ENCODE measurements around the gene PRM2.

Gene PRM2

DNA sequence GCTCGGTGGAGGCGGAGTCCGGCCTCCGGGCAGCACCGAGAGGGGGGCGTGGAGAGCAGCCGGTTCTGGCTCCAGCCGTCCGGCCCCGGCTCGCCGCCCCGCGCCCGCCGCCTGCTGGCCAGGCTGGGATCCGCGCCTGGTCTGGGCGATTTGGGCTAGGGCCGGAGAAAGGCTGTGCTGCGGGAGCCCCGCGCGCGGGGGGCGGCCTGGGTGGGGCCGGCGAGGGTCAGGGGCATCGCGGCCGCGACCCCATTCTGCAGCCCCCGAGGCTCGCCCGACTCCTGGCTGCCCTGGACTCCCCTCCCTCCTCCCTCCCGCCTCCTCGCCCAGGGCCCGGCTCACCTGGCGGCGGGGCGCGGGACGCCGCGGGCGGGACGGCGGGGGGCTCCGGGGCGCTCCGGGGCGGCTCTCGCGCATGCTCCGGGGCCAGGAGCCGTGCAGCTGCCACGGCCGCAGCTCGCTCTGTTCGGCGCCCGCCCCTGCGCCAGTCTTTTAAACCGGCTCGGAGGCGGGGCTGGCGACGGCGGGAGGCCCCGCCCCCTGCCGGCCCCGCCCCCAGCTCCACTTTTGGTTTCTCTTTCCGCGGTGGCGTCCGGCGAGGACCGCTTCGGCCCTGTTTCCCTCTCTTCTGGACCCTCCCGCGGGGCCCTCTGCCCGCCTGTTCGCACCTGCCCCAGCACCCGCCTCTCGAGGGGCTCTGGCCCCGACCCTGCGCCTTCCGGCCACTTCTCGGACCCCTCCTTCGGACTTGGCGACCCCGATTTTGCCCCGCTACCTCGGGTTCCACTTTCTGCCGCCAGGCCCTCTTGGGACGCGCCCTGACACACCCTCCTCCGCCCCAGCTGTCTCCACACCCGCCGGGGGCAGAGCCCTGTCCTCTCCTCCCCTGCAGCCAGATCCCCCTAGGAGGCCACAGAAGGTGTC, 20.3 kb downstream of the PRM2 start, which contains the start of gene SOCS1:
SOCS1 (minus strand) TSS at position 468 of the 924 bp plus-strand sequence. CDS start 726 bp downstream, outside the sequence.
- TF ChIP-seq, protein P1, sequence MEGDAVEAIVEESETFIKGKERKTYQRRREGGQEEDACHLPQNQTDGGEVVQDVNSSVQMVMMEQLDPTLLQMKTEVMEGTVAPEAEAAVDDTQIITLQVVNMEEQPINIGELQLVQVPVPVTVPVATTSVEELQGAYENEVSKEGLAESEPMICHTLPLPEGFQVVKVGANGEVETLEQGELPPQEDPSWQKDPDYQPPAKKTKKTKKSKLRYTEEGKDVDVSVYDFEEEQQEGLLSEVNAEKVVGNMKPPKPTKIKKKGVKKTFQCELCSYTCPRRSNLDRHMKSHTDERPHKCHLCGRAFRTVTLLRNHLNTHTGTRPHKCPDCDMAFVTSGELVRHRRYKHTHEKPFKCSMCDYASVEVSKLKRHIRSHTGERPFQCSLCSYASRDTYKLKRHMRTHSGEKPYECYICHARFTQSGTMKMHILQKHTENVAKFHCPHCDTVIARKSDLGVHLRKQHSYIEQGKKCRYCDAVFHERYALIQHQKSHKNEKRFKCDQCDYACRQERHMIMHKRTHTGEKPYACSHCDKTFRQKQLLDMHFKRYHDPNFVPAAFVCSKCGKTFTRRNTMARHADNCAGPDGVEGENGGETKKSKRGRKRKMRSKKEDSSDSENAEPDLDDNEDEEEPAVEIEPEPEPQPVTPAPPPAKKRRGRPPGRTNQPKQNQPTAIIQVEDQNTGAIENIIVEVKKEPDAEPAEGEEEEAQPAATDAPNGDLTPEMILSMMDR (conservative IDR thresholded peaks at IDR 0.05; ENCODE audit: control insufficient read depth, insufficient read depth, low read depth, low read length), result peak; percentile 32
- peak; percentile 67 for DNase-seq (ENCODE audit: low read depth)
- peak within 1 kb of the TSS; percentile 75 for H3K4me3 ChIP-seq (ENCODE audit: control insufficient read depth, low read depth, low read length)

DNA sequence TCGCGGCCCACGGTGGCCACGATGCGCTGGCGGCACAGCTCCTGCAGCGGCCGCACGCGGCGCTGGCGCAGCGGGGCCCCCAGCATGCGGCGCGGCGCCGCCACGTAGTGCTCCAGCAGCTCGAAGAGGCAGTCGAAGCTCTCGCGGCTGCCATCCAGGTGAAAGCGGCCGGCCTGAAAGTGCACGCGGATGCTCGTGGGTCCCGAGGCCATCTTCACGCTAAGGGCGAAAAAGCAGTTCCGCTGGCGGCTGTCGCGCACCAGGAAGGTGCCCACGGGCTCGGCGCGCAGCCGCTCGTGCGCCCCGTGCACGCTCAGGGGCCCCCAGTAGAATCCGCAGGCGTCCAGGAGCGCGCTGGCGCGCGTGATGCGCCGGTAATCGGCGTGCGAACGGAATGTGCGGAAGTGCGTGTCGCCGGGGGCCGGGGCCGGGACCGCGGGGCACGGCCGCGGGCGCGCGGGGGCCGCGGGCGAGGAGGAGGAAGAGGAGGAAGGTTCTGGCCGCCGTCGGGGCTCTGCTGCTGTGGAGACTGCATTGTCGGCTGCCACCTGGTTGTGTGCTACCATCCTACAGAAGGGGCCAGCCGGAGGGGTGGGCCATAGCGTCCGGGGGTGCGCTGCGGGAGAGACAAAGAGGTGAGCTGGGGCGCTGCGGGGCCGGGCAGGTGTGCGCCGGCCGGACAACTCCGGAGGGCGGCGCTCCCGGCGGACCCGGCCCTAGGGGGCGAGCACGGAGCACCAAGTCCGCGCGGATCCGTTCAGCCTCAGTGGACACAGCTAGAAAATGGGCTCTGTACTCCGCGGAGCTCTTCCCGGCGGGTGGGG, 21.2 kb downstream of the PRM2 start:
- peak; percentile 36 for DNase-seq (ENCODE audit: low read depth)
- H3K4me3 ChIP-seq (ENCODE audit: control insufficient read depth, low read depth, low read length), result peak overlapping the region; percentile 50
- TF ChIP-seq, protein P1 (conservative IDR thresholded peaks at IDR 0.05; ENCODE audit: control insufficient read depth, insufficient read depth, low read depth, low read length), result no peak

DNA sequence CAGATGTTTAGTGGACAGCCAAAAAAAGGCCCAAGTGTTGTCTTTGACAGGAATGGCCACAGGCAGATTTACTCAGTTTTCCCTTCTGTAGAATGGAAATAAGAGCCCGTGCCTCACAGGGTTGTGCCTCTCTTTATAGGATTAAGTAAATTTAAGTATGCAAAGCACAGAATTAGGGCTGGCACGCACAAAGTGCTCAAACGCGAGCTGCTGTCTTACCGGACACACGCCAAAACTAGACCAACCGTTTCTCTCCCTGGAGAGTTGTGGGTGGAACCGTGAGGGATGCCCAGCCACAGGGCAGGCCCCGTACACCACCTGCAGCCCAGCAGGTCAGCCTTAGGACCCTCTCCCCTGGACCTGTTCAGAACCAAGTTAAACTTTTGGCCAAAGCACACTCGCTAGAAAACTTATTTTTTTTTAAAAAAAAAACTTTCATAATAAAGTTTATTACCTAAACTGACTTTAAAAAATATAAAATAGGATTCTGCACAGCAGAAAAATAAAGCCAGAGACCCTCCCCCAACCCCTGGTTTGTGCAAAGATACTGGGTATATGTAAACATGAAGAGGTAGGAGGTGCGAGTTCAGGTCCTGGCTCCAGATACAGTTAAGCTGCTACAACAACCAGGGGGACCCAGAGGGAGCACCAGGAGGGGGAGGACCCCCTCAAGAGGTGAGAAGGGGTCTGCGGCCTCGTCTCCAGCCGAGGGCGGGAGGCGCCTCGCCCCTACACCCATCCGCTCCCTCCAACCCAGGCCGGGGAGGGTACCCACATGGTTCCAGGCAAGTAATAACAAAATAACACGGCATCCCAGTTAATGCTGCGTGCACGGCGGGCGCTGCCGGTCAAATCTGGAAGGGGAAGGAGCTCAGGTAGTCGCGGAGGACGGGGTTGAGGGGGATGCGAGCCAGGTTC, 22.0 kb downstream of the PRM2 start:
- no peak for DNase-seq (ENCODE audit: low read depth)
- peak overlapping the region; percentile 29 for H3K4me3 ChIP-seq (ENCODE audit: control insufficient read depth, low read depth, low read length)
- TF ChIP-seq, protein P1 (conservative IDR thresholded peaks at IDR 0.05; ENCODE audit: control insufficient read depth, insufficient read depth, low read depth, low read length), result no peak

DNA sequence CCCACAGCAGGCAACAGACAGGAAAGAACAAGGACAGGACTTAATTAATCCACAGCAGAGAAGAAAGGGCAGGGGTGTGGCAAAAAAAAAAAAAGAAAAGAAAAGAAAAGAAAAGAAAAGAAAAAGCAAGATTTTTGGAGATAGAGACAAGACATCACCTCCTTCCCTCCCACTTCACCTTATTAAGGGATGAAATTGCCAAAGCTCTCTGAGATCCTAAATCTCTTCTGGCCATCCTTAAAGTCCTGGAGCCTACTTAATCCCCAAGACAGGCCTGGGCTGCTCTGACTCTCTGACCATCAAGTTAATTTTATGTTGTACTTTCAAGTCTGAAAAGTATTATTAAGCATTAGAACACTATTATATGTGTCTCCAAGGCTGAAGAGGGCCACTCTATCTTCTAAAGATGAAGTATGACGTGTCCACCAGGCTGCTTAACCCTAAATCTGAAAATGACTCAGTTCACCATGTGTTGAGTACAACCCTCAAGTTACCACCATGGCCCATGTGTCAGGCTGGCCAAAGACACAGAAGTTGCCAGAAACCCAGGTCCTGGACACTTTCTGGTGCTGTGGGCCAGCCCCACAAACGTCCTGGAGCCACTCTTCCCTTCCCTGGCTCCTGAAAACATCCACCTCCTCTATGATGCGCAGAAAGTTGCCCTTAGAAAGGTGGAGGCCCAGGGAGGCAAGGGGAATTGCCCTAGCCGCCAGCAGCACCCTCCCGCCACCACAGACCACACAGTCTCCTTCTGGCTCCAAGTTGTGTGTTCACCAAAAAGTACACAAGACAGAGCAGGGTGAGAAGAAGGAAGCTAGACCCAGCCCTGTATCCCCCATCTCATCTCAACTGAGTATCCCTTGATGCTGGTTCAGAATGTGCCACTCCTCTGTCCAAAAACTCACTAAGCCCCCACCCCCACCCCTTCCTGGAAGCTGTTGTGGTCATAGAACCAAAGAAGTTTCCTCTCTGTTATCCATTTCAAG, 23.0 kb downstream of the PRM2 start:
- peak; percentile 71 for DNase-seq (ENCODE audit: low read depth)
- TF ChIP-seq, protein P1 (conservative IDR thresholded peaks at IDR 0.05; ENCODE audit: control insufficient read depth, insufficient read depth, low read depth, low read length), result no peak
- no peak overlapping the region for H3K4me3 ChIP-seq (ENCODE audit: control insufficient read depth, low read depth, low read length)

DNA sequence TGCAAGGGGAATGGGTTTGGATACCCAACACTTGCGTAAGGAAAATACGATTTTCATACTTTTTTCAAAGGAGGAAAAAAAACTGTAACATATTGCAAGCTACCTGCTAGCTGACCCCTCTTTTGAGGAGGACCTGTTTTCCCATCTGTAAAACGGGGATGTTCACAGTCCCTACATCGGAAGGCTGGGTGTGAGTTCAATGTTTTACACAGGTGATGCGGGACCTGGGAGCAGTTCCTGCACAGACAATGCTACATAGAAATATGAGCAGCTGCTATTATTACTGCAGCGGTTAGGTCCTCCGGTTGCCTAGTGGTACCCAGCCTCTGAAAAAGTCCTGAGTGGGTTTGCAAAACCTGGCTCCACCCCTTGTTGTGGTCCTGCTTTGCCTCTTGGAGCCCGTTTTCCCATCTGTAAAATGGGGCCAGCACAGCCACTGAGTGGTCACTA, 23.8 kb downstream of the PRM2 start:
- no peak for DNase-seq (ENCODE audit: low read depth)
- no peak overlapping the region for H3K4me3 ChIP-seq (ENCODE audit: control insufficient read depth, low read depth, low read length)
- TF ChIP-seq, protein P1 (conservative IDR thresholded peaks at IDR 0.05; ENCODE audit: control insufficient read depth, insufficient read depth, low read depth, low read length), result no peak

All from fibroblast of mammary gland (primary cell).